SK-N-SH treated with all-trans-retinoic acid at 6 μM for 48 hours (cell line): ENCODE measurements around the gene GCGR.

Experiments used
- ARNTL ChIP-seq: fragments of 450-650 bp; formaldehyde crosslinking; IDR thresholded peaks from 2 replicates; pipeline ENCODE4 v1.5.0; 2020; ENCODE audit warnings: low read depth, mild to moderate bottlenecking, moderate library complexity, borderline replicate concordance
- ISL1 ChIP-seq: fragments of 250-450 bp; sonication (Bioruptor Pico); IDR thresholded peaks from 2 replicates; pipeline ENCODE4 v2.1.2; 2022; ENCODE audit warnings: mild to moderate bottlenecking, moderate library complexity
- RARB ChIP-seq: fragments of 250-450 bp; sonication (Bioruptor Pico); IDR thresholded peaks from 2 replicates; pipeline ENCODE4 v1.8.0; 2021; ENCODE audit warnings: mild to moderate bottlenecking, moderate library complexity
- TOX ChIP-seq: fragments of 250-450 bp; sonication (Bioruptor Pico); IDR thresholded peaks from 2 replicates; pipeline ENCODE4 v1.8.0; 2021; ENCODE audit warnings: mild to moderate bottlenecking, moderate library complexity, borderline replicate concordance
- TF ChIP-seq, protein P1 (sequence below): fragments of 250-450 bp; sonication (Bioruptor Pico); IDR thresholded peaks from 2 replicates; pipeline ENCODE4 v1.8.0; 2020; ENCODE audit warnings: mild to moderate bottlenecking, moderate library complexity, borderline replicate concordance

- no peak for TF ChIP-seq RARB
- TF ChIP-seq, protein P1, sequence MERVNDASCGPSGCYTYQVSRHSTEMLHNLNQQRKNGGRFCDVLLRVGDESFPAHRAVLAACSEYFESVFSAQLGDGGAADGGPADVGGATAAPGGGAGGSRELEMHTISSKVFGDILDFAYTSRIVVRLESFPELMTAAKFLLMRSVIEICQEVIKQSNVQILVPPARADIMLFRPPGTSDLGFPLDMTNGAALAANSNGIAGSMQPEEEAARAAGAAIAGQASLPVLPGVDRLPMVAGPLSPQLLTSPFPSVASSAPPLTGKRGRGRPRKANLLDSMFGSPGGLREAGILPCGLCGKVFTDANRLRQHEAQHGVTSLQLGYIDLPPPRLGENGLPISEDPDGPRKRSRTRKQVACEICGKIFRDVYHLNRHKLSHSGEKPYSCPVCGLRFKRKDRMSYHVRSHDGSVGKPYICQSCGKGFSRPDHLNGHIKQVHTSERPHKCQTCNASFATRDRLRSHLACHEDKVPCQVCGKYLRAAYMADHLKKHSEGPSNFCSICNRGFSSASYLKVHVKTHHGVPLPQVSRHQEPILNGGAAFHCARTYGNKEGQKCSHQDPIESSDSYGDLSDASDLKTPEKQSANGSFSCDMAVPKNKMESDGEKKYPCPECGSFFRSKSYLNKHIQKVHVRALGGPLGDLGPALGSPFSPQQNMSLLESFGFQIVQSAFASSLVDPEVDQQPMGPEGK (CRISPR knock-in tag), result no peak
- TF ChIP-seq TOX, result no peak
- no peak for TF ChIP-seq ISL1 (CRISPR knock-in tag)
- TF ChIP-seq ARNTL (CRISPR knock-in tag), result no peak
Measured at GRCh38 chr17:81794074-81794476, 9.9 kb upstream of the GCGR start.
